Measurements from ENCODE around the gene PEAK1.

DNA sequence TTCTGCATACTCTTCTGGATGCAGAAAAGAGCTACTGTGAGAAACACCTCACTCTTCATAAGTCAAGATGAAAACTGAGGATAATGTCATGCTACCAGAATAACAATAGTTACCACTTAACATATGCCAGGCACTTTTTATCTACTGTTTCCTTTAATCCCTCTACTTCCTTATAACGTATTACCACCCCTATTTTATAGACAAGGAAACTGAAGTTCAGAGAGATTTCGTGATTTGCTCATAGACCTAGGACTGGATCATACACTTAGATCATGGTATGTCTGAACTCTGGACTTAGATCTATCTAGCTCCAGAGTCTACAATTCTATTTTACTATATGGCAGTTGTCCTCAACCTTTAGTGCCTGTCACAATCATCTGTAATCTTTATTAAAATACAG, 193.3 kb downstream of the PEAK1 start:
- TF ChIP-seq, protein P1, sequence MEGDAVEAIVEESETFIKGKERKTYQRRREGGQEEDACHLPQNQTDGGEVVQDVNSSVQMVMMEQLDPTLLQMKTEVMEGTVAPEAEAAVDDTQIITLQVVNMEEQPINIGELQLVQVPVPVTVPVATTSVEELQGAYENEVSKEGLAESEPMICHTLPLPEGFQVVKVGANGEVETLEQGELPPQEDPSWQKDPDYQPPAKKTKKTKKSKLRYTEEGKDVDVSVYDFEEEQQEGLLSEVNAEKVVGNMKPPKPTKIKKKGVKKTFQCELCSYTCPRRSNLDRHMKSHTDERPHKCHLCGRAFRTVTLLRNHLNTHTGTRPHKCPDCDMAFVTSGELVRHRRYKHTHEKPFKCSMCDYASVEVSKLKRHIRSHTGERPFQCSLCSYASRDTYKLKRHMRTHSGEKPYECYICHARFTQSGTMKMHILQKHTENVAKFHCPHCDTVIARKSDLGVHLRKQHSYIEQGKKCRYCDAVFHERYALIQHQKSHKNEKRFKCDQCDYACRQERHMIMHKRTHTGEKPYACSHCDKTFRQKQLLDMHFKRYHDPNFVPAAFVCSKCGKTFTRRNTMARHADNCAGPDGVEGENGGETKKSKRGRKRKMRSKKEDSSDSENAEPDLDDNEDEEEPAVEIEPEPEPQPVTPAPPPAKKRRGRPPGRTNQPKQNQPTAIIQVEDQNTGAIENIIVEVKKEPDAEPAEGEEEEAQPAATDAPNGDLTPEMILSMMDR (IDR thresholded peaks at IDR 0.05): no peak
- no peak for TF ChIP-seq POLR2A (IDR thresholded peaks at IDR 0.05; ENCODE audit: low read depth)
